HAP-1 (cell line): ENCODE data around the gene UBR4.

Experiments
- DNase-seq, 2 experiments: peaks; one replicate each; pipeline ENCODE4 v3.0.0-alpha.2; 2016 to 2020; ENCODE audit warnings: low spot score in 2 of 2
- H3K27me3 ChIP-seq: fragments of 250-450 bp; sonication (Bioruptor Pico); 2 replicates; pipeline ENCODE4 v1.5.1; 2020; ENCODE audit warnings: low read depth, mild to moderate bottlenecking, moderate library complexity
- H3K36me3 ChIP-seq: fragments of 250-450 bp; sonication (Bioruptor Pico); replicated peaks from 2 replicates; pipeline ENCODE4 v1.5.1; 2020; ENCODE audit warnings: mild to moderate bottlenecking
- H3K4me1 ChIP-seq: fragments of 250-450 bp; sonication (Bioruptor Pico); 2 replicates; pipeline ENCODE4 v1.5.1; 2020; ENCODE audit warnings: mild to moderate bottlenecking
- H3K4me3 ChIP-seq: fragments of 250-450 bp; sonication (Bioruptor Pico); 2 replicates; pipeline ENCODE4 v1.5.1; 2020; ENCODE audit warnings: mild to moderate bottlenecking, moderate library complexity
- H3K9me3 ChIP-seq: fragments of 250-450 bp; sonication (Bioruptor Pico); 2 replicates; pipeline ENCODE4 v1.5.1; 2020; ENCODE audit warnings: mild to moderate bottlenecking, moderate library complexity
- in situ Hi-C: fragments of 300-500 bp; cut with MboI; formaldehyde crosslinking; loops from 3 replicates; pipeline ENCODE4 v1.14.3; 2020; ENCODE audit warnings: low sequenced_read_pairs, inconsistent platforms, mixed read lengths

Gene UBR4

DNA sequence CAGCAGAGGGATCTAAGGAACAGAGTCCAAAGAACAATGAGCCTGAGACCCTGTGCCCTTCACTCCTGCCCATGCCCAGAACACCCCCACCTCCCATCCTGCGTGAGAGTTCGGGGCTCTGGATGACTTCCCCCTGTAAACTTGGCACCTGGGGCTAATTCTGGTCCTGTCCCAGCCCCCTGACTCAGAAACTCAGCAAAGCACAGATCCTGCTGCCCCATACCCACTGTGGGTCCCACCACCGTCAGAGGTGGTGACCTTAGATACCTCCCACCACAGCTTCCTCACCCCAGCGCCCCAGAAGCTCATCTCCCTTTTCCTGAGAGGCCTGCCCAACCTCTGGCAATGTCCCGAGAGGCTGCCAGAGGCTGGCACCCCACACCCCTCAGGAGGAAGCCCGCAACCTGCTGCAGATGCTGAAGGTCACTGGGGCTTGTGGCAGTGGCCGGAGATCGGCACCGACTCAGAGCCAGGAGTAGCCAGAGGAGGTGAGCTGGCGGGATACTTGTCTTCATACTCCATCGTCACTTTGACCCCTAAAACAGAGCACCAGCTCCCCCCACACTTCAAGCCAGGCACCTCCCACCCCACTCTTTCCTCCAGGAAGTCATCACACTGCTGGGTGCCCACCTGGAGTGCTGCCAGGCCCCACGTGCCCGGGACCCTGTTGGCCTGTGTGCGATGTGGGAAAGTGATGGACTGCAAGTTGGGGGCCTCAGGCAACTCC is 142.0 kb downstream of the UBR4 start:
- in situ Hi-C loops, result no loop called here
- 0 out of 2 replicates have a peak, but pooled peaks cover under 1% of the 10 kb centered on the region for H3K36me3 ChIP-seq
- no peaks in the 10 kb centered on the region for H3K27me3 ChIP-seq
- H3K4me1 ChIP-seq, result no peaks in the 10 kb centered on the region
- no peak for DNase-seq
- no peak overlapping the region for H3K4me3 ChIP-seq
- H3K9me3 ChIP-seq, result no peaks in the 10 kb centered on the region

DNA sequence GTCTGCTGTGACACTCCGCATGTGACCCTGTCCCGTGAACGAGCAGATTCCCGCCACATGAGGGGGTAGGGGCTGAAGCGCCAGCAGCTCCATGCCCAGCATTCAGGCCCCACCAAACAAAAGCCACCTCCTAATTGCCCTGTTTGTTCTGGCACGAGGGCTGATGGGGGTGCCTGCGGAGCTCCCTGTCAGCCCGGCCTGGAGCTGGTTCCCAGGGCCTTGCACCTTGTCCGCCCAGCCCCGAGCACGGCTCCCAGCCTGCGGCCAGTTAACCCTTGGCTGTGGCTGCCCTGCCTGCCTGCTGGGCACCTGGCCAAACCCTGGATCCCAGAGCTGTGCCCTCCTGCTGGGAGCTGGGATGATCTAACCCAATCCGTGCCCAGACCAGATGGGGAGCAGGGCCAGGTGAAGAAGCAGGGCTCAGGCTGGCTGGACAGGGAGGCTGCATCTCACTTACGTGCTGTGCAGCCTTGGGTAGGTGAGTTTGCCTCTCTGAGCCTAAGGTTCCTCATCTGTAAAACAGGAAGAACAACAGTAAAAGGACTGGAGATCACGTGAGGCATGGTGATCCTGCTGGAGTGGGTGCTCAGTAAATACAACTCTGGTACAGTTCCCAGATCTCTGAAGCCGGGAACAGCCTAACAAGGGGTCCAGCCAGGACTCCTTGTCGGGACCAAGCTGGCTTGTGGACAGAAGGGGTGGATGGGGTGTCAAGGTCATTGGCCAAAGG is 142.7 kb downstream of the UBR4 start:
- in situ Hi-C loops, result no loop called here
- no peak for DNase-seq
- H3K27me3 ChIP-seq, result no peaks in the 10 kb centered on the region
- H3K4me3 ChIP-seq, result no peak overlapping the region
- no peaks in the 10 kb centered on the region for H3K9me3 ChIP-seq
- no peaks in the 10 kb centered on the region for H3K36me3 ChIP-seq
- H3K4me1 ChIP-seq, result no peaks in the 10 kb centered on the region

DNA sequence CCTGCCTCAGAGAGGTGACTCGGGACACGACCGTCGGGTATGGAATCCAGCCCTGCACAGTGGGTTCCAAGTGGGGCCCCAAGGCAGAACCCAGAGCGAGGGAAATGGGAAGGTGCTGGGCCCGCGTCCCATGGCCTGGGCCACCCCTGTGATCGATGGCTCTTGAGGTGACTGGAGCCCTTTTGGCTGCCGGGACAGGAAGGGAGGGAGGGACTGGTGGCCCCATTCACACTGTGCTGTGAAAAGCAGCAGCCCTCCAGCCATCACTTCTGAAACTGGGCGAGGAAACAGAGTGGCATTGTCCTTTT is 143.2 kb downstream of the UBR4 start:
- DNase-seq, result no peak
- Histone ChIP-seq H3K4me1 (no peaks in the 10 kb centered on the region), H3K27me3 (no peaks in the 10 kb centered on the region), H3K4me3 (no peak overlapping the region), H3K9me3 (no peaks in the 10 kb centered on the region), H3K36me3 (no peaks in the 10 kb centered on the region)
- in situ Hi-C loops, result no loop called here

DNA sequence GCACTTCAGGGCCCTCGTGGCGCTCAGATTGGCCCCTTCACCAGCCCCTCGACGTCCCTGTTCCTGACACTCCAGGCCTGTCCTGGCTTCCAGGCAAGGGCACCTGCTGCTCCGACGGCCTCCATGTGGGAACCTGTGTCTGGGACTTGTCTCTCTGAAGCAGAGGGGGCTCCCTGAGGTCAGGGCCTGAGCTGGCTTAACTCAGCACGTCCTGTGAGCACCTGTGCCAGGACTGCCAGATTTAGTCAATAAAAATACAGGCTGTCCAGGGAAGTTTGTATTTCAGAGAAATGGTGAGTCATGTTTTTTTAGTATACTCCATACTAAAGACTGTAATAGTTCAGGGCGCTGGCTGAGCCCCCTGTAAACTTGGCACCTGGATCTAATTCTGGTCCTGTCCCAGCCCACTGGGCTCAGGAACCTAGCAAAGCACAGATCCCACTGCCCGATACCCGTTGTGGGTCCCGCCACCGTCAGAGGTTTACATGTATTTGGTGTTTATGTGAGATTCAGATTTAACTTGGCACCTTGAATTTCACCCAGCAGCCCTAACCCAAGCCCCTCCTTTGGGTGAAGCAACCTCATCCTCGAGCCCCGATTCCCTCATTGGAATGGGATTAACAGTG is 143.7 kb downstream of the UBR4 start:
- no peaks in the 10 kb centered on the region for H3K36me3 ChIP-seq
- no peaks in the 10 kb centered on the region for H3K4me1 ChIP-seq
- H3K9me3 ChIP-seq, result no peaks in the 10 kb centered on the region
- H3K27me3 ChIP-seq, result no peaks in the 10 kb centered on the region
- in situ Hi-C loops, result no loop called here
- H3K4me3 ChIP-seq, result no peak overlapping the region
- no peak for DNase-seq

DNA sequence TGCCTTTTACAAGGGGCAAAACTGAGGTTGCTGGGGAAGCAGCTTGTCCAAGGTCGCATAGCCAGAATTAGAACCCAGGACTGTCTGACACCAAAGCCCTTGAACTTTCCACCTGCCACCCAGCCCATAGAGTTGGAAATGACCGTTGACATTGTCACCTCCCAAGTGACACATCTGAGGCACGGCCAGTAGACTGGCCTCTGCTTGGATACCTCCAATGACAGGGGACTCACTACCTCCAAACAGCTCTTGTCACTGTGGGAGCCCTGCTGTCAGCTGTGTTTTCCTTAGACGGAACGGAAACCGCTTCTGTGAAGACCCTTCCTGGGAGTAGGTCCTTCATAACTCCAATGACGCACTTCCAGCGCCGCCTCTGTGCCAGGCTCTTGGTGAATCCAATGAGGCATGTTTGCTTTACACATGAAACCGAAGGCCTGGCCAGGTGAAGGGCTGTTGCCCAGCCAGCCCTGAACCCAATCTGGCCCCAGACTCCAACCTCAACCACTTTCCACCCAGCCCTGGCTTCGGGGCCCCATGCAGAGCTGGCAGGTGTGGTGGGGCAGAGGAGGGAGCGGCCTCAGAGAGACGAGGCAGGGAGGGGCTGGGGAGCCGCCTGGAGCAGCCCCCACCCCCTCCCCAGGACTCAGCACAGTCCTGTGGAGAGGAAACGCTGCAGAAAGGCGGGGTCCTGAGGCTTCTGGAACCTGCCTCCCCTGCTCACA is 144.4 kb downstream of the UBR4 start:
- in situ Hi-C loops, result no loop called here
- Histone ChIP-seq H3K9me3 (no peaks in the 10 kb centered on the region), H3K4me3 (no peak overlapping the region), H3K4me1 (no peaks in the 10 kb centered on the region), H3K27me3 (no peaks in the 10 kb centered on the region), H3K36me3 (no peaks in the 10 kb centered on the region)
- DNase-seq, result no peak

DNA sequence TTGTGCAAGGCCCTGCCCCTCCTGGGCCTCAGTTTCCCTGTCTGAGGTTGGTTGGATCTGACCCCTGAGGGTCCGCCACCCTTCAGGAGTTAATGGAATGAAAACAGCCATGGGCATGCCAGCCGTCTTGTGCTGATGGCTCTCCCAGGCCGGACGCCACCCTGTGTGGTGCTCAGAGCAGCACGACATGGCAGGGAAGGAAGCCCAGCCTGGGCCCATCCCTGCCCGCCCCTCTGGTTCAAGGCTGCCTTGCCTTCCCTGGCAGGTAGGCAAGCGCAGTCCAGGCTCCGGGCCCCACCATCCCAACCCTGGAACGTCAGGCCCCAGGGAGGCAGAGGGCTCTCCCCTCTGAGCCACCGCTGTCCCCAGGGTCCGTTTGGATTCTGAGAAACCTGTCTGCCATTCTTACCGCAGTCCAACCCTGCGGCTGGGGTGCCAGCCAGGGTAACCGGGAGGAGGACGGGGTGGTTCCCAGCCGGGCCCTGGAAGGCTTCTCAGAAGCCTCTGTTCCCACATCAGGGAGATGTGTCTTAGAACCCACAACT is 145.1 kb downstream of the UBR4 start:
- H3K9me3 ChIP-seq, result no peaks in the 10 kb centered on the region
- no peaks in the 10 kb centered on the region for H3K36me3 ChIP-seq
- in situ Hi-C loops, result no loop called here
- H3K4me1 ChIP-seq, result no peaks in the 10 kb centered on the region
- H3K4me3 ChIP-seq, result no peak overlapping the region
- H3K27me3 ChIP-seq, result no peaks in the 10 kb centered on the region
- no peak for DNase-seq

DNA sequence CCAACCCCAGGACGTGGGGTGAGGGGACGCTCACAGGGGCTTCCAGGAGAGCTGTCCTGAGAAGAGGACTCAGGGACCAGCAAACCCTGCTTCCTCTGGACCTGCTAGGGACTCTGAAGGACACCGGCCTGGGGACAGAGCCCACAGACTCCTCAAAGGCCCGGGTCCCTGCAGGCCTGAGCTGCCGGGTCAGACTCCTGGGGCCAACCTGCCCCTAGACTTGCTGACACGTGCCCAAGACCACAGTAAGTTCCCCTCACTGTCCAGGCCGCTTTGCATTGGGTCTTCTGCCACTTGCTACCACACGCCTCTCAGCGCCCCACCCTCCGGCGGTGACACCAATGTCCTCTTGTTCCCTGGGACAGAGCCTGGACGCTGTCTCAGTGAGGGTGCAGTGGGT is 146.9 kb downstream of the UBR4 start:
- Histone ChIP-seq H3K4me1 (no peaks in the 10 kb centered on the region), H3K27me3 (no peaks in the 10 kb centered on the region), H3K36me3 (no peaks in the 10 kb centered on the region), H3K4me3 (no peak overlapping the region), H3K9me3 (no peaks in the 10 kb centered on the region)
- in situ Hi-C loops, result no loop called here
- no peak for DNase-seq

DNA sequence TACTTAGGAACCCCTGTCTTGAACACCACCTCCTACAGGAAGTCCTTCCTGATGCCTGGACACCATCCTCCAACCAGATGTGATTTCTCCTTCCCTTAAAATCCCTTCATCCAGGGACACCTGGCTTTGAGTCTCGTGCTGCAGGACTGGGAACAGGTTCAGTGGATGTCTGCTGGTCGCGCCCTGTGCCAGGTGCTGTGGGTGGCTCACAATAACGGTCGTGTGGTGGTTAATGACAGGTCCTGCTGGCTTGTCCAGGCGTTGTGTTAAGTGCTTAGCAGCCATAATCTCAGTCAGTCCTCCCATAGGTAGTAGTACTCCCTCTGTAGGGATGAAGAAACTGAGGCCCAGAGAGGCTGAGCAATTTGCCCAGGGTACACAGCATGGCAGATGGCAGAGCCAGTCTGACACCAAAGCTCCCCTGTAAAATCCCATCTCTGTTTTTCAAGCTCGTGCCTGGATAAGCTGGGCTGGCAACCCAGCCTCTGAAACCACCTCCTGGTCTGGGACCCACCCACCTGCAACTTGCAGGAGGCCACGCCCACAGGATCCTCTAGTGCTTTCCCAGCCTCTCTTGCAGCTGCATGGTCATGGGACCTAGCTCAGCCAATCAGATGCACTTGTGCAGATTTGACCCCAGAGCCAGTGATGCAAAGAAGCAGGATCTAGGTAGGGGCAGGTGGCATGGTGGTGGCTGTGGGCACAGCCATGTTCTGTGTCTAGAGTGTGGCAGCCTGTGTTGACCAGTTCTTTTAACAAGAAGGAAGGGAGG is 147.6 kb downstream of the UBR4 start:
- H3K36me3 ChIP-seq, result no peaks in the 10 kb centered on the region
- H3K27me3 ChIP-seq, result peaks cover under 1% of the 10 kb centered on the region; the same call in 1 of the 2 replicates
- in situ Hi-C loops, result no loop called here
- no peak overlapping the region for H3K4me3 ChIP-seq
- H3K4me1 ChIP-seq, result no peaks in the 10 kb centered on the region
- H3K9me3 ChIP-seq, result no peaks in the 10 kb centered on the region
- DNase-seq, result peak in 1 of 2 experiments; percentile 29

DNA sequence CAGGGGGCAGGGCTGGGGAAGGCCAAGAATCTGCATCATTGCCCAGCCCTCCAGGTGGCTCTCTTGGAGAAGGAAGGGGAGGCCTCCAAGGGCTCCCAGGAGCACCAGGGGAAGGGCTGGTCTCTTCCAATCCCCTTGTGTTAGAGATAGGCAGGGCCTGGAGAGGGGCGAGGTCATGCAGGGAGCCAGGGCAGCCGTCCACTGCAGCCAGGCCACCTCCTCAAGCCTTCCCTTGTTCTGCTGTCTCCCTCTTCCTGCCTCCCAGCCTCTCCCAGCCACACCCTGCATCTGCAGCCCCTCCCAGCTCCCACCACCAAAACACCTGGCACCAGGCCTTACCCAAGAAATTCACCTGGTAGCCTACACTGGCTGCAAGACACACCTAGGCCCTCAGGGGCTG is 148.3 kb downstream of the UBR4 start:
- Histone ChIP-seq H3K36me3 (no peaks in the 10 kb centered on the region), H3K4me1 (no peaks in the 10 kb centered on the region), H3K27me3 (peaks cover 5% of the 10 kb centered on the region; the same call in 1 of the 2 replicates), H3K9me3 (no peaks in the 10 kb centered on the region), H3K4me3 (no peak overlapping the region)
- in situ Hi-C loops, result no loop called here
- DNase-seq, result no peak

DNA sequence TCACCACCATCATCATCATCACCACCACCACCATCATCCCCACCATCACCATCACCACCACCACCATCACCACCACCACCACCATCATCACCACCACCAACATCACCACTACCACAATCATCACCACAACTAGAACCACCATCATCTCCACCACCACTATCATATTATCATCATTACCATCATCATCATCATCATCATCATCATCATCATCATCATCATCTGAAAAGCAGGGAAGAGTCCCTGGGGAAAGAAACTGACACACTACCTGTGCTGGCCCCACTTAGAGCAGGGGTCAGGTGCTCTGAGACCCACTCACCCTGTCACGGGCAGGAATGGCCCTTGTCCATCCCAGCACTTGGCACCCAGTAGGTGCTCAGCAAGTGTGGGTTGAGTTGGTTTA is 148.7 kb downstream of the UBR4 start:
- Histone ChIP-seq H3K4me3 (no peak overlapping the region), H3K36me3 (no peaks in the 10 kb centered on the region), H3K4me1 (no peaks in the 10 kb centered on the region), H3K27me3 (peaks cover 8% of the 10 kb centered on the region), H3K9me3 (no peaks in the 10 kb centered on the region)
- in situ Hi-C loops, result no loop called here
- no peak for DNase-seq

DNA sequence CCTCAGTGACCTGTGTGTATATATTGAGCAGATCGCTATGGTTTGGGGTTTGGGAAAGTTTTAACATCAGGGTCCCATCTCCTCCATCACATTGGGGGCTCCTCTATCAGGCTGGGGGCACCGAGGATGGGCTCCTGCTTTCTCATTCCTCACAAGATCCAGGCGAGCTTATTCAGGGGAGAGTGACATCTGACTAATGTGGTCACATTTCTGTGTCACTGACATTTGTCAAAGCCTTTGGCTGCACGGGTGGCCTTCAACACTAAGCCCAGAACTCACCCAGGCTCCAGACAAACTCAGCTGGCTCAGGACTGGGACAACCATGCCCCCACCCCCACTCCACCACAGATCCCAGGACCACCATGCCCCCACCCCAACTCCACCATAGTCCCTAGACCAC is 150.3 kb downstream of the UBR4 start:
- Histone ChIP-seq H3K27me3 (peaks cover 23% of the 10 kb centered on the region), H3K4me3 (no peak overlapping the region), H3K9me3 (no peaks in the 10 kb centered on the region), H3K36me3 (no peaks in the 10 kb centered on the region), H3K4me1 (no peaks in the 10 kb centered on the region)
- in situ Hi-C loops, result no loop called here
- DNase-seq, result no peak

DNA sequence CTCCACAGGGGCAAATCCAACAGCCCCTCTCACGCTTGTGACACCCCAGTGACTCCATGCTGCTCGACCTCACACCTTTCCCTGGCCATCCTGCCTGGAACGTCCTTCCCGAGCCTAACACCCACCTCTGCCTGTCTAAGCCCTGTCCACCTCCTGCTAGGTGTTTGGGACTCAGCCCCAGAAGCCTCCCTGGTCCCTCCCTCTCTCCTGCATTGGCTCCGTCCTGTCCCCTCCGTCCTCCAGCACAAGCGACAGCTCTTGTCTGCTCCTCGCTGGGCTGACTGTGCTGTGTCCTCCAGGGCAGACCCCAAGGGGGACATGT is 151.6 kb downstream of the UBR4 start:
- Histone ChIP-seq H3K4me3 (no peak overlapping the region), H3K4me1 (no peaks in the 10 kb centered on the region), H3K9me3 (no peaks in the 10 kb centered on the region), H3K27me3 (peaks cover 36% of the 10 kb centered on the region), H3K36me3 (no peaks in the 10 kb centered on the region)
- in situ Hi-C loops, result no loop called here
- DNase-seq, result no peak

DNA sequence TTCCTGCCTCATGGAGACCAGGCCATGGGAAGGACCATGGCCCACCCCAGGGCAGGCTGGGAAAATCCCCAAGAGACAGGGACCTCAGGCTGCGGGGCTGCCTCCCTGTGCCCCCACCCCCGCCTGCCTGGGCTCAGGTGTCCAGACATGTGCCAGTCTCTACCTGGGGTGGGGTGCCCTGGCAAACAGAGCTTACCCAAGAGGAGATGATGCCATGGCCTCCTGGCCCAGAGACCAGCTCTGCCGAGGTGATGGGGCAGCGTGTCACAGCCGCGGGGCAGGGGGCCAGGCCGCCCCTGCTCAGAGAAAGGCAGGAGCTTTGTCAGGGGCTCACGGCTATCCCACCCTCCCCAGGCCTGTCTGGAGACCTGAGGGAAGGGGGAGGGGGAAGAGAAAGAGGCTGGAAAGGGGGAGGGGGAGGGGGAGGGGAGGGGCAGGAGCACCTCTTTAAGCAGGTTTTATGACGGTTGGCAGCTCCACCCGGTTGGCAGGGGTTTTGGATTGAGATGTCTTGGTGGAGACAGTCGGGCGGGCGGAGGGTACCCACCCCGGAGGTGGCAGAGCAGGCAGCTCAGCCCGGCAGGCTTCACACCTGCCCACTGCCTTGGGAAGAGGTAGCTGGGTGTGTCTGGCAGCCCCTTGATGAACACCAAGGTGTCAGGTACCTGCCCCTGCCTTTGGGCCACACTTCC is 152.1 kb downstream of the UBR4 start:
- no peak for DNase-seq
- Histone ChIP-seq H3K4me1 (no peaks in the 10 kb centered on the region), H3K9me3 (no peaks in the 10 kb centered on the region), H3K4me3 (no peak overlapping the region), H3K27me3 (peaks cover 41% of the 10 kb centered on the region), H3K36me3 (no peaks in the 10 kb centered on the region)
- in situ Hi-C loops, result no loop called here
